GM19043 (cell line): ENCODE data around the gene COL1A2.

ENCODE experiments used
- ATAC-seq: cut with Tn5 transposase; IDR thresholded peaks from one replicate; pipeline ENCODE4 v1.9.1; 2021; ENCODE audit warnings: low read depth; ENCODE audit not compliant: unreplicated experiment

COL1A2 gene

DNA sequence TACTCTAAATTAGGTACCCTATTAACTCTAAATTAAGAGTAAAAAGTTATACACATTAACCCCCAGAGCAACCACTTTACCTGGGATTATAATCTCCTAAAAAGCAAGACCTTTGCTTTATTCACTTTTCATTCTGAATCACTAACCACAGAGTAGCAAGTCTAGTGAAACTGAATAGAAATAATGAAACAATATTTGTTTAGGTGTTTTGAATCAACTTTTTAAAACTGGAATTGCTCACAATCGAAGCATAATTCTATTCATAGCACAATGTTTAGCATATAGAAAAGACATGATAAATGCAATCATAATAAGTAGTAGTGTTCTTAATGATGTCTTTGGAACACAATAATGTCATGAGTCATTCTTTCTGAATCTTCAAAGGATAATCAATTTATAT lies 77.9 kb downstream of the COL1A2 start:
- no peak for ATAC-seq

DNA sequence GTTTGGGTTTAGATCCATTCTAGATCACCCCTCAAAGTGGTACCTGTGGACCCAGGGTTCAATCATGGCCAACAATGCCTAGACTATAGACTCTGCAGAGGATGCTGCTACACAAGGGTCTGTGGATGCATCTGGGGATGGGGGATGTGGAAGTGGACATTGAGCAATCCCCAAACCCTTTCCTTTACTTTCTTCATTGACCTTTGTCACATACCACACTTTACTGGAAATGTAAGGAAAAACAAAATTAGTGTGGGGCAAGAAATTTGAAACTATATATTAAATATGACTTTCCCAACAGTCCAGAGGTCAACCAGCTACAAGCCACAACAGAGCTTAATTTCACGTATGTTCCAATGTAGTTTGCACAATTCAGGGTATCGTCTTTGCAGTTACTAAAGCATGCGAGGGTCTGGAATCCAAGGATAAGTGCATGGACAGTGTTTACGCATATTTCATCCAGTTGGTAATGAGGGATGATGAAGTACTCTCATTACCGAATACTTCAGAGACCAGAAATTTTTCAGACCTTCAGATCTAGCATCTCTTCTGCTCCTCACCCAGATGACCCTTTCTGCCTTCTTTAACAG lies 81.7 kb downstream of the COL1A2 start:
- no peak for ATAC-seq

DNA sequence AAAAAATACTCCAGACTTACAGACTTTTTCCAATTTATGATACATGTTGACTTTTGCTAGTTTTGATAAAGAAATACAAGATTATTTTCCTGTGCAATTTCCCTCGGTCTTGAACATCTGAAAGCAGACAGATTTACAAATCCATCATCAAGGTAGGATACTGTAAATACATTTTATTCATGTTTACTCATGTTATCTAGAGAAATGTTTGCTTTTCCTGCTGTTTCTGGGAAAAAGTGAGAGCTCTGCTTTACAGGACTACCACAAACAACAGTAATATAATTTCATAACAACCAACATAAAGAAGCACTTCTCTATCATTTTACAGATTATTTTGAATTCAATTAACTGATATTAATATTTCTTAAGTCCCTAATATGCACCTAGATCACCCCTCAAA lies 83.2 kb downstream of the COL1A2 start:
- ATAC-seq: no peak

DNA sequence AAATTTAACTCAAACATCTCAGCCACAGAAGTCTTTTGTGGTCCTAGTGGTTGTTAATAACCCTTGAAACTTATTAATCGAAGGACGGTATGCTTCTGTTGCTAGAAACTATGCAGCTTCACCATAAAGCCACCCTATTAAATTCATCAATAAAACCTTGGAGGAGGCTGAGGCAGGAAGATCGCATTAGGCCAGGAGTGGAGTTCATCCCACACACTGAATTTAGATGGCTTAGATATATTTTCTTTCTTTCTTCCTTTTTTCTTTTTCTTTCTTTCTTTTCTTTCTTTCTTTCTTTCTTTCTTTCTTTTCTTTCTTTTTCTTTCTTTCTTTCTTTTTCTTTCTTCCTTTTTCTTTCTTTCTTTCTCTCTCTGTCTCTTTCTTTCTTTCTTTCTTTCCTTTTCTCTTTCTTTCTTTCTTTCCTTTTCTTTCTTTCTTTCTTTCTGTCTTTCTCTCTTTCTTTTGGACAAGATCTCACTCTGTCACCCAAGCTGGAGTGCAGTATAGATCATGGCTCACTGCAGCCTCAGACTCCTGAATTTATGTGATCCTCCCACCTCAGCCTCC lies 84.0 kb downstream of the COL1A2 start:
- ATAC-seq: no peak
